GM21381 (cell line): Measurements from ENCODE around the gene TMEM147.

ENCODE experiments used
- ATAC-seq: cut with Tn5 transposase; IDR thresholded peaks from one replicate; pipeline ENCODE4 v1.9.1; 2021; ENCODE audit warnings: mild to moderate bottlenecking, moderate library complexity; ENCODE audit not compliant: unreplicated experiment

Gene TMEM147

GRCh38 chr19:35545001-35545854 is at the start of gene TMEM147:
Gene TMEM147 (plus strand): TSS chr19:35545626. CDS start chr19:35545740, 114 bp downstream.
- ATAC-seq, result peak; percentile 77

- ATAC-seq, result no peak
These were observed 48.0 kb upstream of the TMEM147 start for GRCh38 chr19:35497406-35497805.

GRCh38 chr19:35498220-35498619 is 47.2 kb upstream of the TMEM147 start:
- ATAC-seq, result no peak

- no peak for ATAC-seq
These were observed 46.4 kb upstream of the TMEM147 start for GRCh38 chr19:35498984-35499527.

- no peak for ATAC-seq
These were observed 44.8 kb upstream of the TMEM147 start for GRCh38 chr19:35500611-35501010.

GRCh38 chr19:35501684-35502083 is 43.7 kb upstream of the TMEM147 start:
- ATAC-seq, result no peak

GRCh38 chr19:35502751-35503150 is 42.7 kb upstream of the TMEM147 start:
- no peak for ATAC-seq

GRCh38 chr19:35506011-35506410 is 39.4 kb upstream of the TMEM147 start:
- ATAC-seq, result no peak

- no peak for ATAC-seq
These were observed 37.9 kb upstream of the TMEM147 start for GRCh38 chr19:35507561-35507960.

- no peak for ATAC-seq
These were observed 37.3 kb upstream of the TMEM147 start for GRCh38 chr19:35508129-35508528.

- no peak for ATAC-seq
These were observed 36.3 kb upstream of the TMEM147 start for GRCh38 chr19:35509018-35509652.

GRCh38 chr19:35509861-35510625 is 35.4 kb upstream of the TMEM147 start:
- no peak for ATAC-seq

- ATAC-seq, result no peak
These were observed 34.8 kb upstream of the TMEM147 start for GRCh38 chr19:35510626-35510964.

GRCh38 chr19:35511337-35511736 is 34.1 kb upstream of the TMEM147 start:
- no peak for ATAC-seq

GRCh38 chr19:35512831-35513627 is 32.4 kb upstream of the TMEM147 start:
- ATAC-seq, result no peak

- no peak for ATAC-seq
These were observed 31.7 kb upstream of the TMEM147 start, which contains the start of gene DMKN for GRCh38 chr19:35513628-35514281. Gene DMKN (minus strand): TSS chr19:35513649. CDS start chr19:35513475, 174 bp downstream.

- no peak for ATAC-seq
These were observed 31.1 kb upstream of the TMEM147 start for GRCh38 chr19:35514282-35514809.

- no peak for ATAC-seq
These were observed 29.1 kb upstream of the TMEM147 start for GRCh38 chr19:35516310-35516709.

- no peak for ATAC-seq
These were observed 28.1 kb upstream of the TMEM147 start for GRCh38 chr19:35517342-35517741.

GRCh38 chr19:35518313-35518712 is 27.1 kb upstream of the TMEM147 start:
- no peak for ATAC-seq
